K562 (cell line): ENCODE results near the gene JAM2. TPM values are rescaled to one million over a fixed set of nuclear protein-coding genes. Genes with fewer than 3 reads are reported as not detected.

ENCODE experiments used
- CXXC5 ChIP-seq: fragments of 250-450 bp; sonication (Bioruptor Pico); IDR thresholded peaks from 2 replicates; pipeline ENCODE4 v1.8.0; 2022; ENCODE audit warnings: inconsistent platforms, mild to moderate bottlenecking, moderate library complexity
- HNRNPLL ChIP-seq: fragments of 200-400 bp; formaldehyde crosslinking; IDR thresholded peaks from 2 replicates; pipeline ENCODE4 v1.6.1; 2017; ENCODE audit warnings: low read length, low read depth, mild to moderate bottlenecking; ENCODE audit not compliant: poor library complexity, severe bottlenecking
- MEF2A ChIP-seq: IDR thresholded peaks from 2 replicates; pipeline ENCODE4 v1.6.1; 2011; ENCODE audit warnings: low read depth, mild to moderate bottlenecking, low read length, moderate library complexity; ENCODE audit not compliant: control insufficient read depth
- NKRF ChIP-seq: fragments of 450-650 bp; IDR thresholded peaks from 2 replicates; pipeline ENCODE4 v1.6.1; 2016; ENCODE audit warnings: borderline replicate concordance
- NR4A1 ChIP-seq, 2 experiments: fragments of 250-450 bp in 1 of 2; fragments of 450-650 bp in 1 of 2; sonication (Bioruptor Pico) in 1 of 2; IDR thresholded peaks; 2 replicates each; pipeline versions ENCODE4 v1.4.0 to v1.6.1; 2016 to 2020; ENCODE audit warnings: mild to moderate bottlenecking in 2 of 2, missing compliant biosample characterization in 1 of 2, missing genetic modification characterization in 1 of 2, moderate library complexity in 1 of 2
- PTRF ChIP-seq: fragments of 450-650 bp; IDR thresholded peaks from 2 replicates; pipeline ENCODE4 v1.6.1; 2016; ENCODE audit warnings: mild to moderate bottlenecking, missing genetic modification characterization, missing compliant biosample characterization
- ZFP1 ChIP-seq: fragments of 450-650 bp; formaldehyde crosslinking; IDR thresholded peaks from 2 replicates; pipeline ENCODE4 v1.4.0; 2020; ENCODE audit warnings: mild to moderate bottlenecking, mixed read lengths
- polyA plus RNA-seq, 8 experiments: library from polyadenylated mRNA; depleted of rRNA in 4 of 8; stranded (reverse) in 5 of 8; unstranded in 3 of 8; fragments of >200 nt; fragmentation: Nextera tagmentation in 2 of 8; fragmentation: Illumina TruSeq in 1 of 8; extraction: Ambion mirVana in 2 of 8; extraction: Trizol in 1 of 8; gene quantifications; 2 replicates each; pipeline versions ENCODE4 v1.2.1 to v1.2.3, GENCODE V29; 2011 to 2014; ENCODE audit warnings: inconsistent platforms in 1 of 8, missing spikeins in 1 of 8
- total RNA-seq, 7 experiments: library from RNA; depleted of rRNA in 6 of 7; stranded (reverse); fragments of >200 nt in 6 of 7; fragmentation: Illumina TruSeq in 2 of 7; extraction: Trizol in 2 of 7; gene quantifications; 2 replicates each; pipeline versions ENCODE4 v1.2.1 to v1.2.3, GENCODE V29; 2011 to 2021; ENCODE audit warnings: low replicate concordance in 1 of 7

JAM2 gene
- total and polyA plus RNA-seq, 9 of the 15 experiments (the other 6 are each of a cell fraction or from before 2014, with no cell fraction given): 0.03 to 0.08 (median 0.07) TPM; not detected in 6

GRCh38 chr21:25637851-25638659 is 1.0 kb upstream of the JAM2 start (continued):
- TF ChIP-seq ZFP1 (no peak), CXXC5 (CRISPR knock-in tag) (no peak), PTRF (tag) (no peak), NKRF (no peak), MEF2A (no peak), HNRNPLL (no peak), NR4A1 (CRISPR knock-in tag; IDR thresholded peaks at IDR 0.05) (no peak), NR4A1 (tag; IDR thresholded peaks at IDR 0.05) (no peak)
